Inflammatory macrophage treated with lipopolysaccharide for 4 hours (primary cell): ENCODE measurements around the gene BMP7.
"Not testable (repeated sequence)": the region's sequence is repeated elsewhere in the genome, so short reads cannot be mapped to it uniquely, and the experiment has no call there.

Experiments
- DNase-seq: peaks from one replicate; pipeline ENCODE4 v3.0.0-alpha.2; 2020

Gene BMP7

DNA sequence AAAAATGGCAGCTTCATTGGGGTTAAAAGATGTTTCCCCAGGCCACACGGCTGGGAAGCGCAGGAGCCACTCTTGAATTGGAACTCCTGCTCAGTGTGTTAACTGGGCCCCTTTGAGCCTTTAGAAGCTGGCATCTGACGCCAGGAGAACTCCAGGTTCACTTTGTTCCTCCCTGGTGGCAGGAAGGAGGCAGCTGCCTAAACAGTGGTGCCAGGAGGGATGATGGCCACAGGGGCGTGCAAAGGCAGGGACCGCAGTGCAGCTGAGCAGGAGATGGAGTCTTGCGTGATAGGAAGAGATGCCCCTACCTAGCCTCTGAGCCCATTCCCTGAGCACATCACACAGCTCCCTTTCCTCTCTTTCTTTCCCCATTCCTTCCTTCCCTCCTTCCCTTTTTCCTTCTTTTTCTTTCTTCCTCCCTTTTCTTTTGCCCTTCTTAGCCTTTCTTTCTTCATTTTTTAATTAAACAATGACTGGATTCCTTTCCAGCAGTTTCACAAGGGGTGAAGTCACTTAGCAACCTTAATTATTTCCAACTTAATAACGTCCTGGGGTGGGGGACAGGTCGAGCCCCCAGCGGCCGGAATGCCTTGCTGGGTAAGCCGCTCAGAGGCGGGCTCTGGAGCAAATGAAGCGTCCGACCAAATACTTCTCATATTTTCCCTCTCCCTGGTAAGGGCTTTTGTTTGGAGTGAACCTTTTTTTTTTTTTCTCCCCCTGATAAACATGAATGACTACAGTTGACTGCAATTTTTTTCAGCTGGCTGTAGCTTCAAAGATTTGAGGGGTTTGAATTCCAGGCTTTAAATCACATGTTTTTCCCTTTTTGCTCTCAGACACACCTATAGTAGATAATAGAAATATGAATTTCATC lies 20.8 kb upstream of the BMP7 start:
- no peak for DNase-seq

DNA sequence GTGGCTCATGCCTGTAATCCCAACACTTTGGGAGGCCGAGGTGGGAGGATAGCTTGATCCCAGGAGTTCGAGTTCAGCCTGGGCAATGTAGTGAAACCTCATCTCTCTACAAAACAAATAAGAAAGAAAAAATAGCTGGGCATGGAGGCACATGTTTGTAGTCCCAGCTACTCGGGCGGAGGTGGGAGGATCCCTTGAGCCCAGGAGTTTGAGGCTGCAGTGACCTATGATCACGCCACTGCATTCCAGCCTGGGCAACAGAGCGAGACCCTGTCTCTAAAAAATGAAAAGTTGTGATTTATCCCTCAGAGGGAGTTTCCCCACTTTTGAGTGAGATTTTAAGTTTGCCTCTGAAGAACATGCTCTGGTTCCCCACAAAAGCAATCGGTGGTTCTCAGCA lies 17.4 kb upstream of the BMP7 start:
- no peak for DNase-seq

DNA sequence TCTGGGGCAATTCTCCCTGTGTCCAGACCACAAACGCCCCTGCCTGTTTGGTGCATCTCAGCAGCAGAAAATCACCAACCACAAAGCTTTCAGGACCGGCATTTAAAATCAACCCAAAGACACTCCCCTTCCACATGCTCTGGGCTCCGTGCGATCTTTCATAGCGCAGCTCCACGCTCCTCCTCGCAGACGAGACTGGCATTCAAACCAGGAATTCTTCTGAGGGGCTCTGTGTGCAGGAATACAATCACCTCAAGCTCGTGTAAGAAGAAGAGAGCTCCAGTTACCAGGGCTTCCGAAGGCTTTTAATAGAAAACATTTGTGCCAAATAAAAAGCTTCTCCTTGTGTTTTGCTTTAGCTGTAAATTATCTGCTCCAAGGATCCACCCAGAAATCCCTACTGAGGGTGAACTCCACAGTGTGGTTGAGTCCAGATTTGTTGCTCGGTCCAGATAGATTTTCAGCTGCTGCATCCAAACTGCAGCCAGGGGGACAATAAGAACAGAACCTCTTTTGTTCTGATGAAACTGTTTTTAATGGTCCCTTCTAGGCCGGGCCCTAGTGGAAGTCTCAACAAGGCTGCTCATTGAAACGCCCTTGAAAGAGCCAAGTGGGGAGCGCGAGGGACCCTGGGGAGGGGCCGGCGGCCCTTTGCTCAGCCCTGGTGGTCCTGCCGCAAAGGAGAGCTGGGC lies 16.4 kb upstream of the BMP7 start:
- DNase-seq, result no peak

DNA sequence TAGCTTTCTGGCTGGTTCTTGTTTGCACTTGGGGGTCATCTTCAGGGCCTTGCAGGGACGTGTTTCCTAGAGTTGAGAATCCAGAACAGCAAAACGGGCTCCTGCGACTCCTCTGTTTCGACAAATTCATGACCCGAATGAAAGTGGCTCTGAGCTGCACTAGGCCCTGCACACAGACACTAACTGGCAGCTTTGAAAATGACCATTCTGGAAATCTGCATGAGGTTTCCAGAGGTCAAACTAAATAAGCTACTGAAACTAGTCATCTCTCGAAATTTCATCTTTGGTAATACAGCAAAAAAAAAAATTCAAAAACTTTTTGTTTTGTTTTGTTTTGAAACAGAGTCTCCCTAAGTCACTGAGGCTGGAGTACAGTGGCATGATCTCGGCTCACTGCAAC lies 15.5 kb upstream of the BMP7 start:
- DNase-seq, result no peak

DNA sequence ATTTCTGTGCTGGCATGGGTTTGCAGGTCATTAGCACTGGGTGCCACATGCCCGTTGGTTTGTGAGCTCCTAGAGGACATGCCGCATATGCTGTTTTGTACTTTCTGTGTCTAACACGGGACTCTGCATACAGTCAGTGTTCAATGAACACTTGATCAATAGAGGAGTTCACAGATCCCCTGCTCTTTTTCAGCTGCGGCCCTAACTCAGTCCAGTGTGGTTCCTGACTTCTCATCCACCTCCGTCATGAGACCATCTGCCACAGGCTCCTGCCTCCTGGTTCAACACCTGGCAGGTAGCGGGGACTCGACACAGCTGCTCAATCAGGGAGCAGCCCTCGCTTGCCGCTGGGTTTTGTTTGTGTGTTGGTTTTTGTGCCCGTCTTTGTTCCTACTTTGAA lies 13.8 kb upstream of the BMP7 start:
- no peak for DNase-seq

DNA sequence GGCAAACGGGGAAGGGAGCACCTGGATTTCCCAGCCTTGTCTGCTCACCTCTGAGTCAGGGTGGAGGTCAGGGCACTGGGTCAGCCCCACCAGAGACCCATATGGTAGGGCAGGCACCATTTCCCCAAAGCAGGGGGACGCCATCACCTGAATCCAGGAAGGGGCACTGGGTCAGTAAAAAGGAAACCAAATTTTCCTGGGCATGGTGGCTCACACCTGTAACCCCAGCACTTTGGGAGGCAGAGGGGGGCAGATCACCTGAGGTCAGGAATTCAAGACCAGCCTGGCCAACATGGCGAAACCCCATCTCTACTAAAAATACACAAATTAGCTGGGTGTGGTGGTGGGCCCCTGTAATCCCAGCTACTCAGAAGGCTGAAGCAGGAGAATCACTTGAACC lies 13.1 kb upstream of the BMP7 start:
- not testable (repeated sequence) for DNase-seq

DNA sequence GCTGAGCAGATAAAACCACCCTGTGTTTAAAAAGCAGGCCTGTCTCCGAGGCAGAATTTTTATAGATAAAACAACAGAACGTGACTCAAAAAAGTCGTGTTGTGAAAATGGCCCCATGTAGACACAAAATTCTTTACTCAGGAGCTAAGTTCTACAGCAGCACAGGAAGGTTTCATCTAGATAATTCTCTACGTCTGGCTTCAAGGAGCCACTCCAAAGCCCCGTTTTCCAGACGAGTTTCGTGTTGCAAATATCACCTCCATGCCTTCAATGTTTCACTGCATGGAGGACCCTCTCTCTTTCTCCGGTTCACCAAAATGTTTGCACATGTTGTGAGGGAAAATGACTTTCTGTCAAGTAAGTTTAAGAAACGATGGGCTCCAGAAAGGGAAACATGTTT lies 12.0 kb upstream of the BMP7 start:
- DNase-seq, result no peak

DNA sequence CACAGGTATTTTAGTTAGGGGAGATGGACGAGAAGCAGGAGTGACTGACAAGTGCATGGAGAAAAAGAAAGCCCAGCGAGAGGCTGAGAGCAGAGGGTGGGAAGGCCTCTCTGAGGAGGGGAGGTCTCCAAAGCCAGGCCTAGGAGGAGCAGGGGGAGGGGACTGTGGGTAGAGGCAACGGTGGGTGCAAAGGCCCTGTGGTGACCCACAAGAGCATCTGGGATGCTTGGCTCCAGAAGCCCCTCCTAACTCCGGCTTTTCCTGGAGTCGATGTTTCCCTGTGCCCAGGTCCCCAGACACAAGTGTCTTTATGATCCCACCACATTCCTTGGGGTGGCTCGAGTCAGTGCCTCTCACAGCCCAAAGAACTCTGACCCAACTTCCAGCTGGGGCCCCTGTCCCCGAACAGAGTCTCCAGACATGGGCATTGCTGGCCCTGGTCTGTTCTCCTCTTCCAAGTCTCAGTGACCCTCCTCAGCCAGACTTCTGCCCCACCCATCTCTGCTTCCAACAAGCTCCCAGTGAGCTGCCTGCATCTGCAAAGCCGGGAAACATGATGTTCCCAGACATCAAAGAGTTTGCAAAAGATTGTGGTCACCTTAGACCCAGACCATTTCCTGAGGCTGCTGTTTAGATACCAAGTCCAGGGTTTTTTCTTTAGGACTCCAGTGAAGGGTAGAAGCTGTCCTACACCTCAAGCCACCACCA lies 11.1 kb upstream of the BMP7 start:
- DNase-seq, result no peak

DNA sequence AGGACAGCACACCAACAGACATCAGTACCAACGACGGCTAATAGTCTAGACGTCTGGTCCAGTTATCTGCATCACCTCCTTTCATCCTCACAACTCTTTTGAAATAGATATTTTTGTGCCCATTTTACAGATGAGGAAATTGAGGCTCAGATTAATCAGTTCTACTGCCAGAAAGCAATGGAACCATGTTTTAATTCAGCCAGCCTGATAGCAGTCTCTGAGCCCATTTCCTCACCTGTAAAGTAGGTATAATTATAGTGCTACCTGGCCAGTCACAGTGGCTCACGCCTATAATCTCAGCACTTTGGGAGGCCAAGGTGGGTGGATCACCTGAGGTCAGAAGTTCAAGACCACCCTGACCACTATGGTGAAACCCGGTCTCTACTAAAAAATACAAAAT lies 9.8 kb upstream of the BMP7 start:
- DNase-seq, result no peak

DNA sequence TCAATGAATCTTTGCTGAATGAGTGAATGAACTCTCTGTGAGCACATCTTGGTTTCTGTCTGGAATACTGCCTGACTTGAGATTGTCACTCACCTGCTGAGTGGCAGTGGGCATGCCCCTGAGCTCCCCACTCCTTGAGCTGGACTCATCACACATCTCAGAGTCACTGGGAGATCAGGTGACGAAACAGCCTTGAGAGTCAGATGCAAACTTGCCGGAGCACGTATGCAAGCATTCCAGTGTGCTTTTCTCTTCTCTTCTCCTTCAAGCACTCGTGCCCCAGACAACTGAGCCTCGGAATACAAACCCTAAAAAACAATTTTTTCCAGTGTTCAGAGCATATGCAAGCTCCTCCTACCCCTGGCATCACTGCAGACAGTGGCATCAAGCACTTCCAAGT lies 9.4 kb upstream of the BMP7 start:
- DNase-seq, result no peak

DNA sequence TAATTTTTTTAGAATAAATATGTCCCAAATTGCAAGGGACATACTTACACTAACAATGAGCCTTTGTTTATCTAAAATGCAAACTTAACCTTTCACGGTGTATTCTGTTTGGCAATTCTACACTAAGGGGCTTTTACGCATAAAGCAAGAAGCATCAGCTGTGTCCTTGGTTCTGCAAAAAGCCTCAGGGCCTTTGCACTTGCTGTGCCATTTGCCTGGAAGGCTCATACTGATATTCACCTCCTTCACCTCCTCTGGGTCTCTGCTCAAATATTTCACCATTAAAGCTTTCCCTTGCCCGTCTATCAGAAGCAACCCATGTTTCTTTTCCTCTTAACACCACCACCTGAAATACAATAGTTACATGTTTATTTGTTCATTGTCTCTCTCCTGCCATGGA lies 8.9 kb upstream of the BMP7 start:
- DNase-seq, result no peak

DNA sequence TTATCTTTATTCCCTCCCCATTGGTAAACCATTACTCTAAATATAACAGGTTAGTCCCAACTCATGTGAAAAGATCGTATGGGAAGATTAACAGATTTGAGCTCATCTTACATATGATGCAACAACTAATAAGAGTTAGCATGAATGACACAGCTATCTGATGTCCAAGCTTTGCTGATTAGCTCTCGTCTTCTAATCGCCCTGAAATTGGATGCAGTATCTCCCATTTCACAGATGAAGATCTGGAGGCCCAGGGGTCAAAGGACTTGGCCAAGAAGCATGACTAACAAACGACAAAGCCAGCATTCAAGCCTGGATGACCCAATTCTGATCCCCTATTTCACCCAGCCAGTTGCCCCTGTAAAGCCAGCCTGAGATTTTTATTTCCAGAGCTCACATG lies 8.4 kb upstream of the BMP7 start:
- no peak for DNase-seq

DNA sequence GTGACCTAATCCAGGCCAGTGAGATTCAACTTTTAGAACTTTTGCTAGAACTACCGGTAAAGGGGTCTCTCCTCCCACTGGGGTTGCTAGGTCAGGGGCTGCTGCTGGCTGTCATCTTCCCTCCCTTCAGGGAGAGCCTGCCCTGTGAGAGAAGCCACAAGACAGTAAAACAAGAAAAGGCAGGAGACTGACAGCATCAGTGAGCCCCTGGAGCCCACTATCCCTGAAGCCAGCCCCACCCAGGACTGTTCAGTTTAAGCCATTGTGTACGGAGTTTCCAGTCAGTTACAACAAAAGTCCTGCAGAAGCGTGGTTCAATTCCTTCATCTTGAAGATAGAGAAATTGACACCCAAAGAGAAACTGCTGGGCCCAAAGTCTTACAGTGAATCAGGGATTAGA lies 7.9 kb upstream of the BMP7 start:
- no peak for DNase-seq

DNA sequence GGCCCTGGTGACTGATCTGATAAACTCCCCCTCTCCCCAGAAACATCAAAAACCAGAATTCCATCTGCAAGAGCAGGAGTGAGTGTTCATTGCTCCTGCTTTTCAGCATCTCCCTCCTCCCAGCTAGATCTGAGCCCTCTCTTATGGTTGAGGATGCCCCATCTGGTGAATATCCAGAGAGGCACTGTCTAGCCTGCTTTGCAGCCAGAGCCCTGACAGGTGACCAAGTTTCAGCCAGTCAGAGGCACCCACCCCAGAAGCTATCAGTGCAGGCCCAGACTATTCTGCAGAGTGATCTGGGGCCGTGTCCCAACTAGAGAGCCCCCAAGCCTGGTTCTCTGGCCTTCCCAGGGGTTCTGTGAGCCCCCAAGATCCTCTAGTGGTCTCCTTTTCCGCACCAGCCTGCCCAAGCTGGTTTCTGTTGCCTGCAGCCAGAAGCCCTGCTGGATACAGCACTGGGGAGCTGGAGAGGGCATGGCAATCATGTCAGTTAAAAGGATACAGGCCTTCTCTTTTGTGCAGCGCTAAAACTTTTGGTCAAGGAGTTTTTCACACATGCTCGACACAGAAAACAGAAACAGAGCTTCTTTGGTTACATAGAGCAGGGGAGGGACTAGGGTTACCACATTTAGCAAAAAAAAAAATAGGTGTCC lies 6.6 kb upstream of the BMP7 start:
- DNase-seq, result no peak

DNA sequence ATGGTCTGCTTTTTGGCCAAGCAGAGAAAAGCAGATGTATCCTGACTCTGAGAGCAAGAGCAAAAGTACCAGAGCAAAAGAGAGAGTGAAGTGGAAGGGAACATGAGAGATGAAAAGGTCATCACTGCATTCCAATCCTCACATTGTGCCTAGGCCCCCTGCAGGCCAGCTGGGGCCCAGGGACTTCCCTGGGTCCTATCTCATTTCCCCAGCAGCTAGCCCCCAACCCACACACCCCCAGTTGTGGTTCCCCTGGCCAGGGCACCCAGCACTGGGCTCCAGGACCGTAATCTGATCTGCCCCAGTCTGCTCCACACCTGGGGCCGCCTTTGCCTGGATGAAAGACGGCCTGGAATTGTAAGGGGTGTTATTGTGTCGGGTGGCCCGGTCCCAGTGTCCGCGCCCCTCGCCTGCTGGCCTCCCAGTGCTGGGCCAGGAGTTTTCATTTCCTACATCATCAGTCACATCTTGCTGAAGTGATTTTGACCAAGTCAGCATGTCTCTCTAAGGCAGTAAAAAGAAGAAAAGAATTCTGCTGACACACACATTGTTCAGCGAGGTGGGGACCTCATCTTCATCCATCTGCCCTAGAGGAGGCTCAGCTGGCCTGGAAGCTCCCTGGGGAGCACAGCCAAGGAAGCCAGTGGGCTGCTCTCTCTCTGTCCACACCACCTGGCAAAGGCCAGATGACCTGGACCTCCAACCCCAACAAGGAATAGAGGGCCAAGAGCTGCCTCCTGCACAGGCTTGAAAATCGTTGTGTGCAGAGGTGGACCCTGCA lies 4.0 kb upstream of the BMP7 start:
- no peak for DNase-seq

DNA sequence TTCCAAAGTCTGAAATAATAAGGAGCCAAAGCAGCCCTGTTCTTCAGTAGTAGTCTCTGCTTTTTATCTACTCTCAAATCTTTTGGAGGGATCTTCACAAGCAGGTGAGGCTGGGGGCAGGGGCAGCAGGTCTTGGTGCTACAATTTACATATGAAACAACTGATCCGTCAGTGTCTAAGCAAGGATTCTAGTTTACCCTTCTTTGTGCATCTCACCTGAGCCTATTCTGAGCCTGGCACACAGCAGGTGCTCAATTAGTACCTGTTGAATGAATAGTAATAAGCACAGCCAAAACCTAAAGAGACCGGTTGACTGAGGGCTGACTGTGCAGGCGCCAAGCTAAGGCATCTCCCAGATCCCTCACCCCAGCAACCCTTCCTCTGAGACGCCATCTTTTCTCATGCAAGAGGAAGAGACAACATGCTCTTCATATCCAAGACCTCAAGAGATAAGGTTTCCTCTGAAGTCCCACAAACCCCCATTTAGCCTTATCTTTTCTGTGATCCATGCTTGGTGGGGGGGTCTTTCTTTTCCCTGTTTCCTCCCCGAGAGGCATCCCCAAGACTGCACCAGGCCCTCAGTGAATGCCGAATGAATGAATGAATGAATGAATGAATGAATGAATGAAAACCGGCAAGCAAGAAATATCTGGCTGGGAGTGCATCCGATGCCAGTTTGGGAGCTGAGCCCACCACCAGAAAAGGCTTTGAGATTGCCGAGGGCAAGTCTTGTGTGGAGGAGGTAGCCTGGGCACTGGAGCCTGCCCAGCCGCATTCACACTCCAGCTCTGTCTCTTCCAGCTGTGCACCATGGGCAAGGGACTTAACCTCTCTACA lies 2.9 kb upstream of the BMP7 start:
- DNase-seq, result no peak

DNA sequence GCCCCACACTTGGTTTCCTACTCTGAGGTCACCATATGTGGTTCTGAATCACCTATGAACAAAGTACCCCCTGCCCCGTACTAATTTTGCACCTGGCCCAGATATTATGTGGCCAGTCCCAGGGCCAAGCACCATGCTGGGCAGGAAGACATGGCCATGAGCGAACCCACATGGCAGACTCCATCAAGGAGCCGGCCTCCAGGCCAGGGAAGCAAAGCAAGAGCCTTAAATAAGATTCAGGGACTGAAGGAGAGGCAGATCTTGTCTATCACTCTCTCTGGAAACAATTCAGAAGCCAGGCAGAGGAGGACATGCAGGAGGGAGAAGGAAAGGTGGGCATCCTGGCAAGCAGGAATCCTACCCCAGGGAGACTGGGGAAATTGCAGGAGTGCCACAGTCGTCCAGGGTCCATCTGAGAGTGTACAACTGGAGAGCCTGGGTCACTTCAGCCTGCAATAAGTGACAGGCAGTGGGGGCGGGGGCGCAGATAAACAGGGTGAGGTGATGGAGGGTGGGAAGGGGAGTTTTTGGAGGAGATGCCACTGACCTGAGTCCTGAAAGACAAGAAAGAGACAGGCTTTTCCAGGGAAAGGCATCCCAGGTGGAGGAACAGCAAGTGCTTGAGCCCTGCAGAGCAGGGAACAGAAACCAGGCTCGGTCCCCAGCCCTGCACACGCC lies 2.1 kb upstream of the BMP7 start:
- DNase-seq, result no peak

DNA sequence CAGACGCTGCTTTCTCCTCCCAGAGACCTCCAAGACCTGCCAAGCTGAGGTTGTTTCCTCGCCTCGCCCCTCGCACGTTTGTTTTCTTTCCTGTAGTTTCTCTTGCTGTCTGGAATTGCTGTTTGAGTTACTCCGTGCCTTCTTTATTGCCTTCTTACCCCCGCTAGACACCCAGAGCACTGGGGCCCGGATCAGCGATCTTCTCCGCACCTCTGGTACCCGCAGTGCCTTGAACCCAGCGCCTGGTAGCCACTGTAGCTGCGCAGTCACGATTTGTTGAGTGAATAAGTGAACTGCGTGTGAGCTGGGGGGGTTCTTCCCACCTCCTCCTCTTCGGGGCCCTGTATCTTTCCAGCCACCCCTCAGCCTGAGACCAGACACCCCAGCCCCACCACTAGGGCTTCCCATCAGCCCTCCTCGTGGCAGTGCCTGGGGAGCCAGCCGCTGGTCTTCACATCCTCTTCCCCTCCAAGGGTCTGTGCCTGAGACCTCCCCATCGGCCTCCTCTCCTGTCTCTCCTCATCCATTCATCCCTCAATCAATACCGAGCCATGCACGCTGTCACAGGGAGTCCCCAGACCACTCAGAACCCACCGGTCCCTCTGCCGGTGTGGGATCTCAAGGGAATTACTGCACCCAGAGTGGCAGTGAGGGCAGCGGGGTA lies 849 bp upstream of the BMP7 start:
- no peak for DNase-seq

DNA sequence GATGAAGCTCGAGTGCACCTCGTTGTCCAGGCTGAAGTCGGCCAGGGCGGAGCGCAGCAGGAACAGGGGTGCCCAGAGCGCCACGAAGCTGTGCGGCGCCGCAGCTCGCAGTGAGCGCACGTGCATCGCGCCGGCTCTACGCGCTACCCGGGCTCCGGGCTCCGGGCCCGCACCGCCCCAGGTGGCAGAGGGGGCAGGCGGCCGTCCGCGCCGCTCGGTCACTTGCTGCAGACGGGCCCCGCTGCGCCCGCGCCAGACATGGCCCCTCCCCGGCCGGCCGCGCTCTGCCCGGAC lies 497 bp downstream of the BMP7 start:
- DNase-seq, result no peak

DNA sequence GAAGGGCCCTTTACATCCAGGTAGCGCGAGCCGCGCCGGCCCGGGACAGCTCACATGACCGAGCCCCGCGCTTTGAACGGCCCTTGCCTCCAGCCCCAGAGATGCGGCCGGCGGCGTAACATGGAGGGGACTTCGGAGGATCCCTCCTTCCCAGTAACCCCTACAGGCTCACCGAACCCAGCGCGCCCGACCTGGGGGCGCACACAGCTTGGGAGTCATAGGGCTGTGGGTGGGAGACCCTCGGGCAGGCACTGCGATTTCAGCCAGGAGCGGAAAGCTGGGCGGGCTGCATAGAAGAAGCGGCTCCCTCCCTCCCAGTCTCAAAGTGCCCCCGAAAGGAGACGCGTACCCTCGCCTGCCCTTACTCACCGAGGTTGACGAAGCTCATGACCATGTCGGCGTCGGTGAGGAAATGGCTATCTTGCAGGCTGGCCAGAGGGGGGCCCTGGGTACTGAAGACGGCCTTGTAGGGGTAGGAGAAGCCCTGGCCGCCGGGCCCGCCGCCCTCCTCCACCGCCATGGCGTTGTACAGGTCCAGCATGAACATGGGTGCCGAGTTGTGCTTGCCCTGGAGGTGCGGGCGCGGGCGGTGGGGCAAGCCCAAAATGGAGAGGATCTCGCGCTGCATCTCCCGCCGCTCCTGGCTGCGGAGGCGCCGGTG lies 975 bp downstream of the BMP7 start:
- no peak for DNase-seq
